ENCODE measurements around the gene L3MBTL4.

Gene L3MBTL4

DNA sequence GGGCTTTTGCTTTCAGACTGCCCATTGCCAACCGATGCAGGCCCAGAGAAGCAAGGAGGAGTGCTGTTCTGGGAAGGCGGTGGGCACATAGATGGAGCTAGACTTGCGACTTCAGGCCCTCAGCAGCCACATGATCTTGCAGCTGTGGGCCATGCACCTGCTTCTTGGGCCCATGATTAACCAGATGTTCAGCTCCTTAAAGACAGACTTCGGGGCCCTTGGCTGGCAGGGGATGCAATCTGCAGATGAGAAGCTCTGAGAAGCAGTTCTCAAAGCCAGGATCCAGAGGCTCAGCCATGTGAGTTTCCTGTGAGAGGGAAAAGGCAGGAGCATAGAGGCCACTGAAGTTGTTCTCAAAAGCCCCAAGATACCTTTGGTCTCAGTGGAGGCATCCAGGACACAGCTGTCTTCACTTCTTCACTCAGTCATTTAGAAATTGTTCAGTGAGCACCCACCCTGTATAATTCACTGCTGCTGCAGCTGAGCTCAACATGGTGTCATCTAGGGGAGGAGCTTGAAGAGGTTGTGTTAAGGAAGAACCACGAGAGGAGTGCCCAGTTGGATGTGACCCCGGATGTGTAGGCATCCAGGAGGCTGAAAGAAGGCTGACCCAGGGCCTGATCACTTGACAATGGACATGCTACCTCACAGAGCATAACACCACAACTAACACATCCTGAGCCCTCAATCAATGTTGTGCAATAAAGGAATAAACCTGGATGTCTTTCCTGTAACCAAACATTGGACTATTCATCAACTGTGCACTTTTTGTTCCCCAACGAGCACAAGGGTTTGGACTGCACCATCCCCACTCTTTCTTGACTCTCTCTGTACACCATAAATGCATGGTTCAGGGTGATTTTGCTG is 474.7 kb downstream of the L3MBTL4 start:
- H3K27me3 ChIP-seq (ENCODE audit: control insufficient read depth in 1 of 2, insufficient read depth in 2 of 2, low read length in 2 of 2): peaks cover 0 to 16% of the 10 kb centered on the region in 2 donors
- H3K9me3 ChIP-seq (ENCODE audit: control insufficient read depth in 1 of 2, low read length in 2 of 2): no peaks in the 10 kb centered on the region
- H3K36me3 ChIP-seq (ENCODE audit: control insufficient read depth in 1 of 2, insufficient read depth in 2 of 2, low read length in 2 of 2): no peaks in the 10 kb centered on the region
- H3K4me1 ChIP-seq (ENCODE audit: control insufficient read depth in 1 of 2, insufficient read depth in 2 of 2, low read length in 2 of 2): no peaks in the 10 kb centered on the region
- H3K4me3 ChIP-seq (ENCODE audit: low read depth in 1 of 2, low read length in 2 of 2): no peak overlapping the region
- H3K9ac ChIP-seq (ENCODE audit: low read depth in 1 of 2, low read length in 2 of 2): no peak overlapping the region
- no peak overlapping the region for H3K27ac ChIP-seq (ENCODE audit: low read depth, low read length)

DNA sequence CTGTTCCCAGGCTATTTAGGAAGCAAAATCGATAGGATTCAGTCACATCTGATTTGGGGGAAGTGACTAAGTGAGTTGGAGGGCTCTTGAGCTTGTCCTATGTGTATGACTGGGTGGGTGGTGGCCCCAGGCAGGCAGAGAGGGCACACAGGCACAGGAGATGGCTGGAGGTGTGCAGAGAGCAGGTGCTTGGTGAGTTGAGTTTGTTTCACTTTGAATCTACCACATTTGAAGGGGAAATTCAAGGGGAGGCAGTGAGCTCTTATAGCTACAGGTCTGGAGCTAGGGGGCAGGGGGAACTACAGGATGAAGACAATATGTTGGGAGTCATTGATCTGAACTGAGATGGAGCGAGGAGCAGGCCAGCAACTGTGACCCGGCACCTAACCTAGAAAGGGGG is 476.9 kb downstream of the L3MBTL4 start:
- Histone ChIP-seq H3K36me3 (ENCODE audit: control insufficient read depth in 1 of 2, insufficient read depth in 2 of 2, low read length in 2 of 2) (no peaks in the 10 kb centered on the region), H3K4me3 (ENCODE audit: low read depth in 1 of 2, low read length in 2 of 2) (no peak overlapping the region), H3K27ac (ENCODE audit: low read depth, low read length) (no peak overlapping the region), H3K4me1 (ENCODE audit: control insufficient read depth in 1 of 2, insufficient read depth in 2 of 2, low read length in 2 of 2) (no peaks in the 10 kb centered on the region), H3K27me3 (ENCODE audit: control insufficient read depth in 1 of 2, insufficient read depth in 2 of 2, low read length in 2 of 2) (peaks cover 0 to 7% of the 10 kb centered on the region in 2 donors), H3K9me3 (ENCODE audit: control insufficient read depth in 1 of 2, low read length in 2 of 2) (no peaks in the 10 kb centered on the region), H3K9ac (ENCODE audit: low read depth in 1 of 2, low read length in 2 of 2) (no peak overlapping the region)

DNA sequence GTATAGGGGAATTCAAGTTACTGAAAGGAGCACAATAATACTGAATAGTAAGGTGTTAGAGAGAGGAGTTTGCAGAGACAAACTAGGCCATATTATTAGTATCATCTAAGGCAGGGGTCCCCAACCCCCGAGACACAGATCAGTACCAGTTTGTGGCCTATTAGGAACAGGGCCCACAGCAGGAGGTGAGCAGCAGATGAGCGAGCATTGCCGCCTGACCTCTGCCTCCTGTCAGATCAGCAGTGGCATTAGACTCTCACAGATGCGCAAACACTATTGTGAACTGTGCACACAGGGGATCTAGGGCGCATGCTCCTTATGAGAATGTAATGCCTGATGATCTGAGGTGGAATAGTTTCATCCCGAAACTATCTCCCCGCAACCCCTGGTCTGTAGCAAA is 477.6 kb downstream of the L3MBTL4 start:
- no peak overlapping the region for H3K9ac ChIP-seq (ENCODE audit: low read depth in 1 of 2, low read length in 2 of 2)
- no peak overlapping the region for H3K4me3 ChIP-seq (ENCODE audit: low read depth in 1 of 2, low read length in 2 of 2)
- H3K4me1 ChIP-seq (ENCODE audit: control insufficient read depth in 1 of 2, insufficient read depth in 2 of 2, low read length in 2 of 2): no peaks in the 10 kb centered on the region
- no peaks in the 10 kb centered on the region for H3K9me3 ChIP-seq (ENCODE audit: control insufficient read depth in 1 of 2, low read length in 2 of 2)
- no peak overlapping the region for H3K27ac ChIP-seq (ENCODE audit: low read depth, low read length)
- peaks cover 0 to 6% of the 10 kb centered on the region in 2 donors for H3K27me3 ChIP-seq (ENCODE audit: control insufficient read depth in 1 of 2, insufficient read depth in 2 of 2, low read length in 2 of 2)
- no peaks in the 10 kb centered on the region for H3K36me3 ChIP-seq (ENCODE audit: control insufficient read depth in 1 of 2, insufficient read depth in 2 of 2, low read length in 2 of 2)

DNA sequence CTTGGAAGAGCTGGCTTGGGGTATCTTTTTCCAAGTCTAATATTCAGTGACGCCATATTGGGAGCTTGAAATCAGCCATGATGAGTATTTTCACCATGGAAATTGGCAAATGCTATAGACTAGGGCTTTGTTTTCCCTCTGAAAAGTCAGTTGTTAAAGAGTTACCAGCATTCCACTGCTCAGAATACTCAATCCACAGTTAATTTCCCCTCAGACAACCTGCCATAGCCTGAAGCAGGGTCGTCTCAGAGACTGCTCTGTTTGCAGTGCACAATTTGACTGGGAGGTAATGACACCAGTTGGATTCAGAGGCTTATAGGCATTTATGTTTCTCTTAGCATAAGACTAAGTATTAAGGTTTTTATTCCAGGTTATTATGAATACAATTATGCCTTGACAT is 483.9 kb downstream of the L3MBTL4 start:
- H3K36me3 ChIP-seq (ENCODE audit: control insufficient read depth in 1 of 2, insufficient read depth in 2 of 2, low read length in 2 of 2): no peaks in the 10 kb centered on the region
- H3K27ac ChIP-seq (ENCODE audit: low read depth, low read length): no peak overlapping the region
- no peak overlapping the region for H3K9ac ChIP-seq (ENCODE audit: low read depth in 1 of 2, low read length in 2 of 2)
- no peaks in the 10 kb centered on the region for H3K4me1 ChIP-seq (ENCODE audit: control insufficient read depth in 1 of 2, insufficient read depth in 2 of 2, low read length in 2 of 2)
- H3K27me3 ChIP-seq (ENCODE audit: control insufficient read depth in 1 of 2, insufficient read depth in 2 of 2, low read length in 2 of 2): no peaks in the 10 kb centered on the region
- no peak overlapping the region for H3K4me3 ChIP-seq (ENCODE audit: low read depth in 1 of 2, low read length in 2 of 2)
- no peaks in the 10 kb centered on the region for H3K9me3 ChIP-seq (ENCODE audit: control insufficient read depth in 1 of 2, low read length in 2 of 2)

DNA sequence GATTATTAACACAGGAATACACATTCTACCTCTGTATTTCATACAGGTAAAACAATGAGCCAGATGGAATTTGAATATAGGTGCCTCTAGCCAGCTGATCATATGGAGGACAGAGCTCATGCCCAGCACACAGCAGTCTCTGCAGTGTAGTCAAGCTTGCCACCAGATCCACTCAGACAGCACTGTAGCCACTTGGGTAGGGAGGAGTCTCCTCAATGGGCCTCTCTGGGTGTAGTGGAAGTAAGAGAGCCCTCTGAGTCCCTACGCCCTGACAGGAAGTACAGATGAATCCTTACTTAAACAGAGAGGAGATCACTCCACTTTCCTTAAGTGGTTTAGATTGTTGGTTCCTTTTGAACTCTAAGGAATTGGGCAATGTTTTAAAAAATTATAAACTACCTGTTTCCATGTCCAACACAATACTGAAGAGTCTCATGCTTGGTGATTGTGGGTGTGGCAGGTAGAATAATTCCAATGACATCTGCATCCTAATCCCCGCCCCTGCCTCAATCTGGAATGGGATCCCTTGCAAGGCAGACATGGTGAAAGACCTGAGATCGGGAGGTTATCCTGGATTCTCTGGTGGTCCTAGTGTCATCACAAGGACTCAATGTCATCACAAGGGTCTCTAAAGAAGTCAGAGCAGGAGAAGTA is 496.4 kb downstream of the L3MBTL4 start:
- Histone ChIP-seq H3K36me3 (ENCODE audit: control insufficient read depth in 1 of 2, insufficient read depth in 2 of 2, low read length in 2 of 2) (no peaks in the 10 kb centered on the region), H3K9me3 (ENCODE audit: control insufficient read depth in 1 of 2, low read length in 2 of 2) (no peaks in the 10 kb centered on the region), H3K4me1 (ENCODE audit: control insufficient read depth in 1 of 2, insufficient read depth in 2 of 2, low read length in 2 of 2) (no peaks in the 10 kb centered on the region), H3K9ac (ENCODE audit: low read depth in 1 of 2, low read length in 2 of 2) (no peak overlapping the region), H3K27me3 (ENCODE audit: control insufficient read depth in 1 of 2, insufficient read depth in 2 of 2, low read length in 2 of 2) (peaks cover 2 to 4% of the 10 kb centered on the region in 2 donors), H3K27ac (ENCODE audit: low read depth, low read length) (no peak overlapping the region), H3K4me3 (ENCODE audit: low read depth in 1 of 2, low read length in 2 of 2) (no peak overlapping the region)

DNA sequence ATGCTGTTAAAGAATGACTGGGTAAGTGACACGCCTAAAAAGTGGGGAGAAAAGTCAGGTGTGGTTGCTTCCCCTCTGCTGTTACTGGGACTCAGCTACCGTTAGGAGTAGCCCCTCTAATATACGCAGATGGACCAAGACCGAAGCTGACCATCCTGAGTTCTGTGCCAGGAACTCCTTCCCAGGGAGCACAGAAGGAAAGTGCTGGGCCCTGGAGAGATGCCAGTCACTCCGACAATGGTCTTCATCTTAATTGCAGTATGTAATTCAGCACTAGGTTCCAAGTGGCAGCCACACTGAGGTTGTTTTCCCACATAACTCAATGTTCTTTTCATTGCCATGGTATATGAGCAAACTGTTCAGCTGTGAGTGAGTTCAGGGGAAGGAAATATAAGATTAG is 499.8 kb downstream of the L3MBTL4 start:
- H3K4me1 ChIP-seq (ENCODE audit: control insufficient read depth in 1 of 2, insufficient read depth in 2 of 2, low read length in 2 of 2): no peaks in the 10 kb centered on the region
- H3K4me3 ChIP-seq (ENCODE audit: low read depth in 1 of 2, low read length in 2 of 2): no peak overlapping the region
- H3K36me3 ChIP-seq (ENCODE audit: control insufficient read depth in 1 of 2, insufficient read depth in 2 of 2, low read length in 2 of 2): no peaks in the 10 kb centered on the region
- H3K9me3 ChIP-seq (ENCODE audit: control insufficient read depth in 1 of 2, low read length in 2 of 2): no peaks in the 10 kb centered on the region
- no peak overlapping the region for H3K27ac ChIP-seq (ENCODE audit: low read depth, low read length)
- H3K27me3 ChIP-seq (ENCODE audit: control insufficient read depth in 1 of 2, insufficient read depth in 2 of 2, low read length in 2 of 2): peaks cover 2 to 4% of the 10 kb centered on the region in 2 donors
- no peak overlapping the region for H3K9ac ChIP-seq (ENCODE audit: low read depth in 1 of 2, low read length in 2 of 2)

DNA sequence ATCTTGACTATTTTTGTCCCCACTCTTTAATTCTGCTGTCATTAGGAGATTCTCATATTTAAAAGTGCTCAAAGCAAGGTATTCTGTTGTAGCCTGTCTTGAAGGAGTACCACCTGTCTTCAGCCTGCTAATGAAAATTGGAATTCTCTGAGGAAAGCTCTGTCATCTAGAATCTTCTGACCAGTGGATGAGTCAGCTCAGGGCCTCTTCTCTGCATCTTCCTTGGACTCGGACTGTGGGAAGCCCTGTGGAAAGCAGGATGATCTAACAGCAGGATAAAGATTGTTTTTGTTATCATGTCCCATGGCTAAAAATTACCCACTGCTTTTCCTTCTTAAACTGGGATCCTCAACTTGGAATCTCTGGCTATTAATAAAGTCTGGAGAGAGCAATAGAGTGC is 500.7 kb downstream of the L3MBTL4 start:
- Histone ChIP-seq H3K27ac (ENCODE audit: low read depth, low read length) (no peak overlapping the region), H3K4me3 (ENCODE audit: low read depth in 1 of 2, low read length in 2 of 2) (no peak overlapping the region), H3K9me3 (ENCODE audit: control insufficient read depth in 1 of 2, low read length in 2 of 2) (no peaks in the 10 kb centered on the region), H3K27me3 (ENCODE audit: control insufficient read depth in 1 of 2, insufficient read depth in 2 of 2, low read length in 2 of 2) (peaks cover 2 to 4% of the 10 kb centered on the region in 2 donors), H3K4me1 (ENCODE audit: control insufficient read depth in 1 of 2, insufficient read depth in 2 of 2, low read length in 2 of 2) (no peaks in the 10 kb centered on the region), H3K9ac (ENCODE audit: low read depth in 1 of 2, low read length in 2 of 2) (no peak overlapping the region), H3K36me3 (ENCODE audit: control insufficient read depth in 1 of 2, insufficient read depth in 2 of 2, low read length in 2 of 2) (no peaks in the 10 kb centered on the region)

DNA sequence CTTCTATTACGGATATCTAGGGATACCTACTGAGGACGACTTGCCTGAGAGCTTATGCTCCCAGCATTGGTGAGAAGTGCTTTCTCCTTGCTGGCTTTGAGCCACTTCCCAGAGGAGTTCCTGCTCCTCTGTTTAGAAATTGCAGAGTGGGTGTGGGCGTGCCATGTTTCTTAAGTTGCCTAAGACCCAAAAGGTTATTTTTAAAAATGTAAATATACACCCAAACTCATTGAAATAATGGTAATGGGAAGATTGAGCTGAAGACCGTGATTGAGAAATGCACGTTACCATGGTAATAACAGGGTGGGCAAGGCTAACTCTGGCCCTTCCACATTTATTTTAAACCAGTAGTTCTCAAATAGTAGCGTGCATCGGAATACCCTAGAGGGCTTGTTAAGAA is 502.1 kb downstream of the L3MBTL4 start:
- Histone ChIP-seq H3K36me3 (ENCODE audit: control insufficient read depth in 1 of 2, insufficient read depth in 2 of 2, low read length in 2 of 2) (no peaks in the 10 kb centered on the region), H3K9me3 (ENCODE audit: control insufficient read depth in 1 of 2, low read length in 2 of 2) (no peaks in the 10 kb centered on the region), H3K4me1 (ENCODE audit: control insufficient read depth in 1 of 2, insufficient read depth in 2 of 2, low read length in 2 of 2) (no peaks in the 10 kb centered on the region), H3K27me3 (ENCODE audit: control insufficient read depth in 1 of 2, insufficient read depth in 2 of 2, low read length in 2 of 2) (peaks cover 2 to 4% of the 10 kb centered on the region in 2 donors), H3K9ac (ENCODE audit: low read depth in 1 of 2, low read length in 2 of 2) (no peak overlapping the region), H3K4me3 (ENCODE audit: low read depth in 1 of 2, low read length in 2 of 2) (no peak overlapping the region), H3K27ac (ENCODE audit: low read depth, low read length) (no peak overlapping the region)

DNA sequence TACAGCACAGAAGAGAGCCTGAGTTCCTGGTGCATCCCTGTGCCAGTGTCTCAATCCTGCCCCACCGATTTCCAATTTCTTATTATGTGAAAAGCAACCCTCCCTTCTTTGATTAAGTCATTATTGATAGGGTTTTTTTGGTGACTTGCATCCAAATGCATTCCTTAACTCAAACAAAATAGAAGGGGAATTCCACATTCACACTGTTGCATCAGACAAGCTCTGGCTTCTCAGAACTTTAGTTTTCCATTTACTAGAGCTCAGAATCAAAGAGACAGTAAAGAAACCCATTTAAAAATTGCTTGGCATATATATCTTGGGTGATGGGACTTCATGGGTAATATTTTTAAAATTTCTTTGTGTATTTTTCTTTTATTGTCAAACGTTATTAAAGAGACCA is 505.6 kb downstream of the L3MBTL4 start:
- no peaks in the 10 kb centered on the region for H3K27me3 ChIP-seq (ENCODE audit: control insufficient read depth in 1 of 2, insufficient read depth in 2 of 2, low read length in 2 of 2)
- H3K27ac ChIP-seq (ENCODE audit: low read depth, low read length): no peak overlapping the region
- H3K4me1 ChIP-seq (ENCODE audit: control insufficient read depth in 1 of 2, insufficient read depth in 2 of 2, low read length in 2 of 2): no peaks in the 10 kb centered on the region
- no peak overlapping the region for H3K4me3 ChIP-seq (ENCODE audit: low read depth in 1 of 2, low read length in 2 of 2)
- no peaks in the 10 kb centered on the region for H3K9me3 ChIP-seq (ENCODE audit: control insufficient read depth in 1 of 2, low read length in 2 of 2)
- no peak overlapping the region for H3K9ac ChIP-seq (ENCODE audit: low read depth in 1 of 2, low read length in 2 of 2)
- no peaks in the 10 kb centered on the region for H3K36me3 ChIP-seq (ENCODE audit: control insufficient read depth in 1 of 2, insufficient read depth in 2 of 2, low read length in 2 of 2)

All from duodenal mucosa (tissue), 2 donors.